ENCODE results near the gene MRI1.

- TF ChIP-seq CTCF (IDR thresholded peaks at IDR 0.05), result peak; percentile 39
- TF ChIP-seq ZFX (IDR thresholded peaks at IDR 0.05; ENCODE audit: borderline replicate concordance), result no peak
These were observed 40.7 kb downstream of the MRI1 start for GRCh38 chr19:13804830-13805683.

All from 22Rv1 (cell line).